ENCODE results near the gene ENPP7. TPM values are rescaled to one million over a fixed set of nuclear protein-coding genes. Genes with fewer than 3 reads are reported as not detected.

ENPP7 gene
- total RNA-seq, 4 donors from 2014 or later = not detected

- Histone ChIP-seq H3K9me3 (no peaks in the 10 kb centered on the region), H3K27me3 (peaks cover 4 to 9% (median 6%) of the 10 kb centered on the region in 3 donors), H3K4me3 (no peak overlapping the region), H3K36me3 (no peaks in the 10 kb centered on the region), H3K4me1 (no peaks in the 10 kb centered on the region), H3K27ac (no peak overlapping the region)
- no peak for TF ChIP-seq POLR2A (IDR thresholded peaks at IDR 0.05)
- no peak for TF ChIP-seq CTCF (IDR thresholded peaks at IDR 0.05 in 4 of 5, conservative IDR thresholded peaks at IDR 0.05 in 1 of 5)
- ATAC-seq (no peak), DNase-seq (no peak)
- in situ Hi-C loops (cut with MboI; ENCODE audit: low sequenced_read_pairs in 4 of 4) = no loop called here
- intact Hi-C loops (cut with DNase I; ENCODE audit: low total_unique reads) = no loop called here
Observed at GRCh38 chr17:79733692-79734070, 2.9 kb downstream of the ENPP7 start.

GRCh38 chr17:79735096-79735495 is 4.4 kb downstream of the ENPP7 start:
- no peaks in the 10 kb centered on the region for H3K9me3 ChIP-seq
- ATAC-seq (no peak), DNase-seq (no peak)
- TF ChIP-seq POLR2A (IDR thresholded peaks at IDR 0.05) (no peak), CTCF (IDR thresholded peaks at IDR 0.05 in 4 of 5, conservative IDR thresholded peaks at IDR 0.05 in 1 of 5) (no peak)
- no peaks in the 10 kb centered on the region for H3K36me3 ChIP-seq
- intact Hi-C loops (cut with DNase I; ENCODE audit: low total_unique reads) = no loop called here
- H3K4me1 ChIP-seq = no peaks in the 10 kb centered on the region
- no peak overlapping the region for H3K4me3 ChIP-seq
- H3K27me3 ChIP-seq = peaks cover 14 to 17% (median 16%) of the 10 kb centered on the region in 3 donors
- in situ Hi-C loops (cut with MboI; ENCODE audit: low sequenced_read_pairs in 4 of 4) = no loop called here
- H3K27ac ChIP-seq = no peak overlapping the region

GRCh38 chr17:79737046-79737921 is 6.5 kb downstream of the ENPP7 start:
- in situ Hi-C loops (cut with MboI; ENCODE audit: low sequenced_read_pairs in 4 of 4) = no loop called here
- DNase-seq (no peak), ATAC-seq (no peak)
- H3K27me3 ChIP-seq = peaks cover 30 to 38% (median 36%) of the 10 kb centered on the region in 3 donors
- no peak overlapping the region for H3K27ac ChIP-seq
- no peaks in the 10 kb centered on the region for H3K9me3 ChIP-seq
- H3K4me3 ChIP-seq = no peak overlapping the region
- no peaks in the 10 kb centered on the region for H3K36me3 ChIP-seq
- TF ChIP-seq POLR2A (IDR thresholded peaks at IDR 0.05) = no peak
- H3K4me1 ChIP-seq = peaks cover 0 to 5% of the 10 kb centered on the region in 2 donors
- intact Hi-C loops (cut with DNase I; ENCODE audit: low total_unique reads) = no loop called here

GRCh38 chr17:79737922-79738578 is 7.3 kb downstream of the ENPP7 start:
- intact Hi-C loops (cut with DNase I; ENCODE audit: low total_unique reads) = no loop called here
- TF ChIP-seq CTCF (IDR thresholded peaks at IDR 0.05 in 4 of 5, conservative IDR thresholded peaks at IDR 0.05 in 1 of 5) = no peak
- no peak for TF ChIP-seq POLR2A (IDR thresholded peaks at IDR 0.05)

GRCh38 chr17:79738643-79739042 is 7.9 kb downstream of the ENPP7 start:
- DNase-seq (no peak), ATAC-seq (no peak)
- H3K4me3 ChIP-seq = no peak overlapping the region
- no peaks in the 10 kb centered on the region for H3K36me3 ChIP-seq
- in situ Hi-C loops (cut with MboI; ENCODE audit: low sequenced_read_pairs in 4 of 4) = no loop called here
- H3K27ac ChIP-seq = no peak overlapping the region
- peaks cover 0 to 5% of the 10 kb centered on the region in 2 donors for H3K4me1 ChIP-seq
- TF ChIP-seq POLR2A (IDR thresholded peaks at IDR 0.05) (no peak), CTCF (IDR thresholded peaks at IDR 0.05 in 4 of 5, conservative IDR thresholded peaks at IDR 0.05 in 1 of 5) (no peak)
- no peaks in the 10 kb centered on the region for H3K9me3 ChIP-seq
- intact Hi-C loops (cut with DNase I; ENCODE audit: low total_unique reads) = no loop called here
- H3K27me3 ChIP-seq = peaks cover 30 to 45% (median 38%) of the 10 kb centered on the region in 3 donors

More at GRCh38 chr17:79737922-79738578, 7.3 kb downstream of the ENPP7 start:
- no peak for DNase-seq
- no peak overlapping the region for H3K27ac ChIP-seq
- no peak for ATAC-seq
- H3K4me1 ChIP-seq = peaks cover 0 to 5% of the 10 kb centered on the region in 2 donors
- no peaks in the 10 kb centered on the region for H3K9me3 ChIP-seq
- peaks cover 30 to 44% (median 38%) of the 10 kb centered on the region in 3 donors for H3K27me3 ChIP-seq
- in situ Hi-C loops (cut with MboI; ENCODE audit: low sequenced_read_pairs in 4 of 4) = no loop called here
- no peak overlapping the region for H3K4me3 ChIP-seq
- no peaks in the 10 kb centered on the region for H3K36me3 ChIP-seq
